GM10847 (cell line): ENCODE measurements around the gene SLC25A36.

Experiments used
- POLR2A ChIP-seq: IDR thresholded peaks from 2 replicates; pipeline ENCODE4 v1.6.1; 2011; ENCODE audit not compliant: insufficient read length; ENCODE audit errors: extremely low read depth

Gene SLC25A36

DNA sequence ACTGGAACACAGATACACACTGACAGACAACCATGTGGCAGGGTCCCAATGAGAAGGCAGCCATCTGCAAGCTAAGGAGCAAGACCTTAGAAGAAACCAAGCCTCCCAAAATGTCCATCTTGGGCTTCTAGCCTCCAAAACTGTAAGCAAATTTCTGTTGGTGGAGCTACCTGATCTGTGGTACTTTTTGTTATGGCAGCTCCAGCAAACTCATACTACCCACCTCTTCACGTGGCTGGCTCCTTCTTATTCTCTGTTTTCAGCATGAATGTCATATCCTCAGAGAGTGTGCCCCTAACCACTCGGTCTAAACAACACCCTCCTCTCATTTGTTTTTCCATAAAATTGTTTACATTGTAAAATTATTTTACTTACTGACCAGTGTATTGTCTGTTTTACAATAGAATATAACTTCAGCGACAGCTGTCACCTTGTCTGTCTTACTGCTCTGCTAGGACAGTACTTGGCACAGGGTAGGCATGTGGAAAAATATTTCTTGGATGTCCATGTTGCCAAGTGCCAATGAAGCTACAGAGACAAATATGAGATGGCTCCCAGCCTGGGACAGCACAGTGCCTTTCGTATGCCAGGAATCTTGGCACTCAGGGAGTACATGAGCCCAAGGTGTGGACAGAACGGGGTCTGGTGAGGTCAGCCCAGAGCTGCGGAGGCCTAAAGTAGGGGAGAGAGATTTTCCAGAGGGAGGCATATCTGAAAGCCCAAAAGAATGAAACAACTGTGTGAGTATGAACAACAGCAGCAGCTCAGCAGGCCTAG lies 17.4 kb upstream of the SLC25A36 start:
- no peak for TF ChIP-seq POLR2A

DNA sequence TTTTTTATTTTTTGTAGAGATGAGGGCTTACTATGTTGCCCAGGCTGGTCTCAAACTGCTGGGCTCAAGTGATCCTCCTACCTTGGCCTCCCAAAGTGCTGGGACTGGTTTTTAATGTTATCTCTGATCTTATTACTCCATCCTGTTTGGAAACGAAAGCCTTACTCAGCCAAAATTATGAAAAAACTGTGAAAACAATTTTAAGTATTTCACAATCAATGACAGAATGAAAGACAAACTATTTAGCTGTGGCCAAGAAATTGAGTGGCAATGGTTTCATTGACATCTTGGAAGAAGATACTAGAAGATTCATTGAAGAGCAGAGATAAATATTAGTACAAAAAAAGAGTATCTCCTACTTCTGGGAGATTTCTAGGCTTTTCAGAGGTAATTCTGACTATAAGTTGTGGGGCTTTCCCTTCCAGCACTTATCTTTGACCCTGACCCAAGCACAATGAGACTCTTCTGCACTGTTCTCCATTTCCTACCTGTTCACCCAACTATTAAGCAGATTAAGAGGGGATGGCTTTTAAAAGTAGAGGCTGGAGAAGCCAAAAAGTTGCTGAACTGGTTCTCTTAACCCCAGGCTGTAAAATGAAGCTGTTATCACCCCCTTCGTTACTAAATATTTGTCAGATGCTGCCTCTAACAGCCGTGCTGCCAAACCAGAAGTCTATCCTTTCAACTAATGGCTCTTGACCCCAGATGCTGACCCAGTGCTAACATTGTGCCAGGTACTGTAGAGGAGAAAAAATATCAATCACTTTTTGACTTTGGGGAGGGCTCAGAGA lies 14.2 kb upstream of the SLC25A36 start:
- no peak for TF ChIP-seq POLR2A

DNA sequence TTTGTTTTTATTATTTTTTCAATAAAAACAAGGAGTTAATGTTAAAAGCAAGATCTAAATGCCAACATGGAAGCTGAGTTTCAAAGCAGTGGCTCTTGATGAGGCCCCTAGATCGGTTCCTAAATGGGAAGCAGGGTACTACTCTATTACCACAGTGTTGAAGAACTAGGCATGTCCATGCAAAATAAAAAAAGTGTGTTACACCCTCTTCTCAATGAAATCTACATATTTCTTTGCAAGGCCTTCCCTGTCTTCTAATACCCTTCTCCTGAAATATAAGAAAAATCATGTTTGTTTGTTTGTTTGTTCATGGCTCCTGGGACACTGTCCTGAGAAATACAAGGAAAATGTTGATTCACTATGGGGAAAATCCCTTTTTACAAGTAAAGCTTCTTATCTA lies 12.2 kb upstream of the SLC25A36 start:
- no peak for TF ChIP-seq POLR2A

DNA sequence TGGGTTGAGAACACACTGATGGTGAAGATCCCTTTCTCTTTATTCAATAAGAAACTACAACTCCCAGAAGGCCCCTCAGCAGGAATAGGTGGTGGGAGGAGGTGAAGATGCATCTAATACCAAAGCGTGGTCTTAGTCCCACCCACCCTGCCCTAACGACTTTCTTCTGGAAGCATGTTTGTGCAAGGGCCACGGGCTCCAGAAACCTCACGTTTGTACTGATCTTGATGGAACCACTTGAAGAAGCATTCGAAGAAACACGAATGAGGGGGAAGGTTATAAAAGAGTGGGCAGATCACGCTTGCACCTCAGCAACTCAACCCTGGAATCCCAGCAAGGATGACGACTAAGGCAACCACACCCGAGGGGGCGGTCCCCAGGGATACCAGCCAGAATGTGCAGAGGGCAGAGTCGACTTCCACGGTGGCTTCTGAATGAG lies 10.6 kb upstream of the SLC25A36 start:
- no peak for TF ChIP-seq POLR2A

DNA sequence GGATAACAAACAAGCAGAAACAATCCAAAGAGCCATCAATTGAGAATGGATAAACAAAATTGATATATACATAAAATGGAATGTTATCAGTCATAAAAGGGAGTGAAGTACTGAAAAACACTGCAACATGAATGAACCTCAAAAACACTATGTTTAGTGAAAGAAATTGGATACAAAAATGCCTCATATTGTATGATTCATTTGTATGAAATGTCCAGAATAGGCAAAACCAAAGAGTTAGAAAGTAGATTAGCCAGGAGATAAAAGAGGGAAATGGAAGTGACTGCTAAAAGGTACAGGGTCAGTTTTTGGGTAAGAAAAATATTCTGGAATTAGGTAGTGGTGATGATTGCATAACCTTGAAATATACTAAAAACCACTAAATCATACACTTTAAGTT lies 9.8 kb upstream of the SLC25A36 start:
- no peak for TF ChIP-seq POLR2A

DNA sequence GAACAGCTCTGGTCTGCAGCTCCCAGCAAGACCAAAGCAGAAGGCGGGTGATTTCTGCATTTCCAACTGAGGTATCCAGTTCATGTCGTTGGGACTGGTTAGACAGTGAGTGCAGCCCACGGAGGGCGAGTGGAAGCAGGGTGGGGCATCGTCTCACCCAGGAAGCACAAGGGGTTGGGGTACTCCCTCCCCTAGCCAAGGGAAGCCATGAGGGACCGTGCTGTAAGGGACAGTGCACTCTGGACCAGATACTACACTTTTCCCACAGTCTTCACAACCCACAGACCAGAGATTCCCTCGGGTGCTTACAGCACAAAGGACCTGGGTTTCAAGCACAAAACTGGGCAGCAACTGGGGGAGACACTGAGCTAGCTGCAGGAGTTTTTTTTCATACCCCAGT lies 8.5 kb upstream of the SLC25A36 start:
- no peak for TF ChIP-seq POLR2A

DNA sequence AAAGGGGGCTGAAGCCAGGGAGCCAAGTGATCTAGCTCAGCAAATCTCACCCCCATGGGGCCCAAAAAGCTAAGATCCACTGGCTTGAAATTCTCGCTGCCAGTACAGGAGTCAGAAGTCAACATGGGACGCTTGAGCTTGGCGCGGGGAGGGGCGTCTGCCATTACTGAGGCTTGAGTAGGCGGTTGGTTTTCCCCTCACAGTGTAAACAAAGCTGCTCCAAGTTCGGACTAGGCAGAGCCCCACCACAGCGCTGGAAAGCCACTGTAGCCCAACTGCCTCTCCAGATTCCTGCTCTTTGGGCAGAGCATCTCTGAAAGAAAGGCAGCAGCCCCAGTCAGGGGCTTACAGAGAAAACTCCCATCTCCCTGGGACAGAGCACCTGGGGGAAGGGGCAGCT lies 8.1 kb upstream of the SLC25A36 start:
- TF ChIP-seq POLR2A, result no peak

DNA sequence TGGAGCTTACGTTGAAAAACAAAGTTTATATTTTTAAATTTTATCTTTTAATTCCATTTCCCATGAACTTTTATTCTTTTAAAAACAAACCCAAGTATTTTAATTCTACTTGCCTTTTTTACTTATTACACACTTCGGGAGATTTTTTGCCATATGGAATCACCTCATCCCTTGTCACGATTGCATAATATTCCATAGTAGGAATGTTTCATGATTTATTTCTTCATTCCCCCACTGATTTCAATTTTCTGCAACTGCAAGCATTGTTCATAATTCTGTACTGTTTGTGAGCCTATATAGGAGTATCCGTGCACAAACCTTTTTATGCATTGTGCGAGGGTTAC lies 574 bp upstream of the SLC25A36 start:
- TF ChIP-seq POLR2A, result no peak

DNA sequence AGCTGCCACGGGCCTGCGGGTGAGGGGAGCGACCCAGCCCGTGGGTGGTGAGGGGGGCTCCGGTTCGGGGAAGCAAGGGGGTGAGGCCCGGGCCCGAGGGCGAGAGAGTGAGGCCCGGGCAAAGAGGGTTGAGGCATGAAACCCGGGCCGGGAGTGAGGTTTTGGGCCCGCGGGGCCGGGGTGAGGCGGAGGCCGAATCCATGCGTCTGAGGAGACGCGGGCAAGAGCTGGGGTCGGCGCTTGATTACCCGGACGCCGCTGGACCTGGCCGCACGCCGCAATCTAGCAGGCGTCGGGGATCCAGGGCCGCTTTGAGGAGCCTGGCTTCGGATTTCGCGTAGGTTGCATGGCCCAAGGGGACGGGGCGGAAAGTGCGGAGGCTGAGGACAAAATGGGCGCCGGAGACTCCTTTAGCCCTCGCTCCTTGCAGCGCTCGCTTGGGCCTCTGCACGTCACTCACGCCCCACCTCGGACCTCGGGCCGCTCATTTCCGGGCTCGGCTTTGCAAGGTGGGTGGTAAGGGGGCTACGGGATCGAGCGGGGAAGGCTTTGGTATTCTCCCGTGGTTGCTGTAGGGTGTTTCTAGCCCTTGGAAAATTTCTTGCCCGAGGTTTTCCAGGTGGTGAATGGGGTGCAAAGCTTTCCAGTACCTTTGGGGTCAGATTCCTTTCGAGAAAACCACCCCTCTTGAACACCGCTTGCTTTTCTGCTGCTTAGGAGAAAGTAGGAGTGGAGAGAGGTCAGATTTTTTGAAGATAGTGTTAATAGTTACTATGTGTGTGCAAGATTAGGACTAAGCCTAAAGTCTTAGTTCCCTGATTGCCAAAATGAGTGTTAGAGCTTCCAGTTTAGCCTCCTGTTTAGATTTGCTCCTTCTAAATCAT lies 827 bp downstream of the SLC25A36 start:
- TF ChIP-seq POLR2A, result no peak

DNA sequence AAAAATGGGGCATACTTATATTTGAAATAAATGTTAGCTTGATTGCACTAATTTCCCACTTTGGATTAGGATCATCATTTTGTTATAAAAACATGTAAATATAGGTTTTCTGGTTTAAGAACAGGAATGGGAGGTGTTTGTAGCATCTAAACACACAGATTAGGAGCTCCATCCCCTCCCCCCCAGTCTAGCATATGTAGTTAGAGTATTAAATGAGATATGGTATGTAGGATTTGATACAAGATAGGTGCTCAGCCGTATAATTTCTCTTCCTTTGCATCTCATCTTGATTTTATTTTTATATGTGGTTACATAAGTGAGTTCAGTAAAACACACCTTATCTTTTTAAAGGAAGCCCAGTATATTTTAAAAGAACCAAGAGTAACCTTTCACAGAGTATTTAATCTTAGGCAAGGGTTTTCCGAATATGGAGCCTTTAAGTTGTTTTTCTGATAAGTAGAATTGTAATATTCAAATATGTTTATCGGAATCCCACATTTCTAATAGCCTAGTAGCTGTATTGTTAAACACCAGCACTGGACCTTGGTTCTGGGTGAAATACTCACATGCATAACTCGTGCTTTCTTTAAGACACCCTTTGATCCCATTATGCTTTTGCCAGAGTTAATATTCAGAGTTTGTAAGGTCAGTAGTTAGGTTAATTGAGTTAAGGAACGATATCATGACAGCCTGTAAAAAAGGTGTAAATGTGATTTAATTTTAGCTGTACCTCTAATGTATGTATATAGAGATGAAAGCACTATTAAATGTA lies 2.3 kb downstream of the SLC25A36 start:
- TF ChIP-seq POLR2A, result no peak

DNA sequence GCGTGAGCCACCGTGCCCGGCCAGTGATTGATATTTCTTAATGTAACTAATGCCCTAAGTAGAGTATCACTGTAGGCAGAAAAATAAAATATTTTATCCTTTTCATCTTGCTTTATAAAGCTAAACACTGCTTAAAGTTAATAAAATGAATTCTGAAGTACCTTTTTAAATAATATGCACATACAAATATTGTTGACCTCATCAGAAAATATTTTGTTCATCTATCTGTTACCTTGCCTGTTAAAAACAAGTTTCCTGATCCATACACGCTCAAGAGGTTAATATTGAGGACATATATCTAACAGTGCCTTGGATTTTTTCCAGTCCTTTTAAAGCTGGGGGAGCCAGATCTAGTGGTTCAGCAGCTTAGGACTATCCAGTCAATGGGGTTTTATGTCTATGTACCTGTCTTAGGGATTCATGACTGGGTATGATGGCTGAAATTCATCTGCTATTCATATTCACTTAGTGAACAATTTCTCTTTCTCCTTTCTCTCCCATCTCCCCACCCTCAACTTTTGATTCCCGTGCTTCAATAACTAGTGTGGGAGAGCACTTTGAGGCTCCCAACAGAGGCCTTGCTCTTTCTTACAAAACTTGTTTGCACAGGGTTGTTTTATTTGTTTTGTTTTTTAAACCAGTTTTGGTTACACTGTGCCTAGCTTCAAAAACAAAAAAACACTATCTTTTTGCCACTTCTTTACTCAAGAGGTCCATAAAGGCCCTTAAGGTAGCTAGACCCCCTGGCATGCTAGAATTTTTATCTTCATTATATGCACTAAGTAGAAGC lies 7.0 kb downstream of the SLC25A36 start:
- TF ChIP-seq POLR2A, result no peak

DNA sequence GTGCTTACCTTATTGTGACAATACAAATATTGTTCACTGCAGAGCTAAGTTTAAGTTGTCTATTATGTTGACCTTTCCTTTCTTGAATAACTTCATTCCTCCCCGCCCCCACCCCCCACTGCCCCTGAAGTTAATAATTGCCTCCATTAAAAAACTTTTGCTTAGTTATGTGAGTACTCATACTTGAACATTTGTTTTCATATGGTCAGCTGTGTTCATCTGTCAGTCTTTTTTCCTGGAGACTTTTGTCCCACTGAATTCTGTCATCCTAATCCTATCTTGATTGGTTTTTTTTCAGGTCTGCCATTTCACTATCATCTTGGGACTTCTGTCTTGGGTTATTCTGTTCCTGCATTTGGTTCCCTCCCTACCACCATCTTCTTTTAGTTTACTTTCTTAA lies 8.5 kb downstream of the SLC25A36 start:
- no peak for TF ChIP-seq POLR2A

DNA sequence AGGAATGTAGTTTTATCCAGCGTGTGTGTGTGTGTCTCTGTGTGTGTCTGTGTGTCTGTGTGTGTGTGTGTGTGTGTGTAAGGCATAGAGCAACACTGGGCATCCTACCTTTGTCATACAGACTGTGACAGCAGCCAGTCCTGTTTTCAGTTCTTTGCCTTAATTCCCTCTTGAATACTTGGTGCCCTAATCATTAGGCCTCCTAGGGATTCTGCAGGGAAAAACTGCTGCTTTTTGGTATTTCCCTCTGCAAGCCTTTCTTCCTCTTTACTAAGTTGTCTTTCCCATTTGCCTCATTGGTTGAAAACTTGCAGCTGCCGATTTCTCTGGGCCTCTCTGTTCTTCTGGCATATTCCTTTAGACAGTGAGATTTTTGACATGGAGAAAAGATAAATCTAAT lies 9.2 kb downstream of the SLC25A36 start:
- no peak for TF ChIP-seq POLR2A
